Fibroblast of the aortic adventitia (primary cell): ENCODE results near the gene TGFA. TPM values are rescaled to one million over a fixed set of nuclear protein-coding genes. Genes with fewer than 3 reads are reported as not detected.

Source experiments
- DNase-seq: peaks from one replicate; pipeline ENCODE4 v3.0.0-alpha.2; 2010; ENCODE audit warnings: low read depth
- H3K4me3 ChIP-seq: 2 replicates; pipeline ENCODE4 v1.5.1; 2011; ENCODE audit warnings: low read depth, mild to moderate bottlenecking, control low read depth, low read length, moderate library complexity
- total RNA-seq: library from RNA; depleted of rRNA; stranded (reverse); fragments of >200 nt; gene quantifications from 2 replicates; pipeline ENCODE4 v1.2.3, GENCODE V29; 2012; ENCODE audit warnings: low replicate concordance
- TF ChIP-seq, protein P1 (sequence below): IDR thresholded peaks from 2 replicates; pipeline ENCODE4 v1.5.1; 2011; ENCODE audit warnings: mild to moderate bottlenecking, low read length, control low read depth, inconsistent platforms; ENCODE audit not compliant: insufficient read depth

The TGFA gene
- total RNA-seq, 1 donor: not detected

DNA sequence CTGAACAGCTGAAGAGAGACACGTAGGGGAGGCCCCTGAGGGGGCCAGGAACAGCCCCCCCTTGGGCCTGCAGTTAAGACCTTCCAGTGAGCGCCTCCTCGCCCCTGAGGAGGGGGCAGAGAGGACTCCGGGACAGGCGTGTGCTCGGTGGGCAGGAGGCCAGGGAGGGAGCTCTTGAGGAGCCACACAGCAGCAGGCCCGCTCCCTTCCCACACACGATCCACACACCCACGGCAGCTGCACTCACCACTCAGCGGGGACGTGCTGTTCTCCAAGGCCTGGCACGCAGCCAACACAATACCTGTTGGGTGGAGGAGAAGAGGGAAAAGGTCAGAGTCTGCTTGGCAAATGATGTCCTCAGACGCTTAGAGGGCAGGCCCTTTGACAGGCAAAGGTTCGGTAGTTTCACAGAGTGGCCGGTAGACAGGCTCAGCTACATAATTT, 39.0 kb downstream of the TGFA start:
- TF ChIP-seq, protein P1, sequence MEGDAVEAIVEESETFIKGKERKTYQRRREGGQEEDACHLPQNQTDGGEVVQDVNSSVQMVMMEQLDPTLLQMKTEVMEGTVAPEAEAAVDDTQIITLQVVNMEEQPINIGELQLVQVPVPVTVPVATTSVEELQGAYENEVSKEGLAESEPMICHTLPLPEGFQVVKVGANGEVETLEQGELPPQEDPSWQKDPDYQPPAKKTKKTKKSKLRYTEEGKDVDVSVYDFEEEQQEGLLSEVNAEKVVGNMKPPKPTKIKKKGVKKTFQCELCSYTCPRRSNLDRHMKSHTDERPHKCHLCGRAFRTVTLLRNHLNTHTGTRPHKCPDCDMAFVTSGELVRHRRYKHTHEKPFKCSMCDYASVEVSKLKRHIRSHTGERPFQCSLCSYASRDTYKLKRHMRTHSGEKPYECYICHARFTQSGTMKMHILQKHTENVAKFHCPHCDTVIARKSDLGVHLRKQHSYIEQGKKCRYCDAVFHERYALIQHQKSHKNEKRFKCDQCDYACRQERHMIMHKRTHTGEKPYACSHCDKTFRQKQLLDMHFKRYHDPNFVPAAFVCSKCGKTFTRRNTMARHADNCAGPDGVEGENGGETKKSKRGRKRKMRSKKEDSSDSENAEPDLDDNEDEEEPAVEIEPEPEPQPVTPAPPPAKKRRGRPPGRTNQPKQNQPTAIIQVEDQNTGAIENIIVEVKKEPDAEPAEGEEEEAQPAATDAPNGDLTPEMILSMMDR: no peak
- no peak for DNase-seq
- no peak overlapping the region for H3K4me3 ChIP-seq

DNA sequence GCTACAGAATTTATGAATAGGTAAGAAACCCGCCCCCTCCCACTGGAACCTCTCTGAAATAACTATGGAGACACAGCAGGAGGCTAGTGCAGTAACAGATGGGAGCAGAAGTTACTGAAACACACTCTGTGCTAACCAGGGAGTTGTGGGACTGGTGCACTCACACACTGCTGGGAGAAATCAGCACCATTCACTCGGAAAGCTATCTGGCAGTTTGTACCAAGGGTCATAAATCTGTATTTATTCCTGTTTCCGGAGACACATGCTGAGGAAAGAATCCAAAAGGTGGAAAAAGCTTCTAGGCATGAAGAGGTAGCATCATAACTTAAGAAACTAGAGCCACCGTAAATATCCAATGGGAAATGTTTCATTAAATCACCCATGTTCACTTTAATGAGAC, 39.9 kb downstream of the TGFA start:
- H3K4me3 ChIP-seq: no peak overlapping the region
- TF ChIP-seq, protein P1: no peak
- DNase-seq: no peak

DNA sequence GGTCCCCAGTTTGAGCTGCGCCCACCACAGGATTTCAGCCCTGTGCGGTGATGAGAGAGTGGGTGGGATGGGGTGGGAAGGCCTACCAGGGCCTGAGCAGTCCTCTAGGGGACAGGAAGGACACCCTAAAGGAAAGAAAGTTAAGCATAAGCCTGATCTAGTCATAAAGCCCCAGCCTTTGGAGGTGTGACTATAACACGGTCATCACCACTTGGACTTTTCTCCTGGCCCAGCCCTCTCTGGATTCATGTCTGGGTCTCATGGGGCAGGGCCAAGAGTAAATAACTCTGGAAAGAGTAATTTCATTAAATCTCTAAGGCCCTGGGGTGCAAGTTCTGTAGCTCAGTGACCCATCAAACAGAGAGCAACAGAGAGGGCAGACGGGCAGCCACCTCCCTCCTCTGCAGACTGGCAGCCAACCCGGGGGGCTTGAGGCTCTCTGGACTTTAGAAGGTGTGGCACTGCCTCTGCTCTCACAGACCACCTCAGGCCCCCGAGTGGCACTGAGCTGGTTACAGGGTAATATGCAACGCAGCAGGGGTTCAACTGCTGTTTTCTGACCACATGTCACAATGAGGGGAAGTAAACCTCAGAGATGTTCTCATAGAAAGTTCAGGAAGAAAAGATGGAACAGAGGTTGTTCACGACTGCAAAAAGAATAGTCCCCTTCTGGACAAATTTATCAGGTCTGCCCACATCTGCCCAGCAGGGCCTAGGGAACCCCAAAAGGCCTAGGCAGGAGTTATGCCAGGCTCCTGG, 41.5 kb downstream of the TGFA start:
- no peak for DNase-seq
- no peak overlapping the region for H3K4me3 ChIP-seq
- TF ChIP-seq, protein P1: no peak

DNA sequence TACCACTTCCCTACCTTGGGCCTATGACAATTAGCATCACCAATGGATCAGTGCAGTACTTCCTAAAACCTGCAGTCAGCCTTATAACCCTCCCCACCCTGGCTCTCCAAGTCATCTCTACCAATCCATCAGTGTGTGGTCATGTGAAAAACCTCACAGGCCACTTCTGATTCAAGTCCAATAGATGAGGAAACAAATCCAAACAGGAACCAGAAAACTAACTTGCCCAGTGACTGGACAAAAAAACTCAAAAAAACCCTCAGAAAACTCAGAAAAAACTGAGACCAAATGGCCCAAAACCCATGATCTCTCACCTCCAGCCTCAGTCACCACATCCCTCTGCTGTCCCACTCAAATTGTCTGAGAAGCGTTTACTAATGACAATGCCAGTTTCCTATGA, 43.3 kb downstream of the TGFA start:
- H3K4me3 ChIP-seq: no peak overlapping the region
- DNase-seq: no peak
- TF ChIP-seq, protein P1: no peak

DNA sequence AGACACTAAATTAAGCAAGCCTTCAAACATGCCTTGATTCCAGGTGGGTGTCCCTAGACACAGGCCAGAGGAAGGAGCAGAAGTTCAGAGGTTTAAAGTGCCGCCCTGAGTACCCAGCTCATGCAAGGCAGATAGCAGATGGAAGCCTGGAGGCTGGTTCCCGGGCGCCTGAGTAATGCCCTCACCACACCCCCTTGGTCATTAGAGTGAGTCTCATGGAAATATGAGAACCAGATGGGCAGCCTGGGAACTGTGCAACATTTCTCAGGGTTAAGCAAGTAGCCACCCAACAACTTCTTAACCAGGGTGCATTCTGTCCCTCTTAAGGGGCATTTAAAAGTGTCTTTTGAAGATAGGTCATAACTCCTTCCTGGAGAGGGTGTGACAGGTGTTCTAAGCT, 44.1 kb downstream of the TGFA start:
- DNase-seq: no peak
- no peak overlapping the region for H3K4me3 ChIP-seq
- TF ChIP-seq, protein P1: no peak

DNA sequence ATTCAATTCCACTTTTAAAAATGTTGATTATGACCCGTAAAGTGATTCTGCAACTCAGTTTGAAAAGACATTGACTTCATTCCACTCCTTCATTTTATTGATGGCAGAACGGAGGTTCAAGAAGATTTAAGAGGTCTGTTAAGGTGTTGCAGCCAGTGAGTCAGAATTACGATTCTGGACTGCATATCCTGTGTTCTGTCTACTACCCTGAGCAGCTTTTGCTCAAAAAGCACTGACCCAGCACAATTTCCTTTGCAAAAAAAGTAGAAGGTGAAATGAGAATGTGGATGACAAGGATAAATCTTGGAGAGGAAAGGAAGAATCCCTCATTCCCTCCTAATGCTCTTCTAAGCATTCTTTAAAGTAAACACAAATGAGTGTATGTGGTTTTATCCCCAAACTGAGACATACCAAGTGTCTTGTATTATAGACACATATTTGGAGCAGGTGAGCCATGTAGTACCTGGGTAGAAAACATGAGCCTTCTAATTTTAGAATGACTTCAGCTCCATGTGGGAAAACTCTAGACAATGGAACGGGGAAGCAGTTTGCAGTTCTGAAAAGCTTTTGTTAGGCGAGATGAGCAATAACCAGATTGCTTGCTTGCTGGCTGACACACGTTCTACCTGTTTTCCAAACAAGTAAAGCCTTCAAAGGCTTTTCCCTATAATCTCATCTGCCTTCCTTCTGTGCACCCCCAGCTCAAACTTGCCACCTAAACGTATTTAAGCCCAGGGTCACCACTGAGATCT, 44.7 kb downstream of the TGFA start:
- no peak overlapping the region for H3K4me3 ChIP-seq
- DNase-seq: no peak
- TF ChIP-seq, protein P1: no peak
